Thymus (tissue), 14 donors: ENCODE results near the gene YPEL5. TPM values are rescaled to one million over a fixed set of nuclear protein-coding genes. Genes with fewer than 3 reads are reported as not detected.
"Not testable (repeated sequence)": the region's sequence is repeated elsewhere in the genome, so short reads cannot be mapped to it uniquely, and the experiment has no call there.

ENCODE experiments used
- DNase-seq, 9 donors: peaks; one replicate each; pipeline ENCODE4 v3.0.0-alpha.2; 2013; ENCODE audit warnings: low spot score in 9 of 9, low read depth in 6 of 9, missing footprints in 1 of 9
- H3K27ac ChIP-seq, 2 donors: one replicate each; pipeline ENCODE4 v1.5.1; 2013; ENCODE audit warnings: control low read depth in 1 of 2, low read depth in 1 of 2, low read length in 1 of 2, mild to moderate bottlenecking in 1 of 2, moderate library complexity in 1 of 2
- H3K27me3 ChIP-seq, 2 donors: one replicate each; pipeline ENCODE4 v1.5.1; 2013; ENCODE audit warnings: low read length in 1 of 2; ENCODE audit not compliant: control insufficient read depth in 2 of 2, insufficient read depth in 1 of 2
- H3K36me3 ChIP-seq, 2 donors: one replicate each; pipeline ENCODE4 v1.5.1; 2013; ENCODE audit warnings: low read length in 1 of 2, mild to moderate bottlenecking in 1 of 2, moderate library complexity in 1 of 2; ENCODE audit not compliant: control insufficient read depth in 2 of 2, insufficient read depth in 2 of 2
- H3K4me1 ChIP-seq, 2 donors: one replicate each; pipeline ENCODE4 v1.5.1; 2013; ENCODE audit warnings: low read length in 2 of 2; ENCODE audit not compliant: control insufficient read depth in 2 of 2, insufficient read depth in 2 of 2
- H3K4me3 ChIP-seq, 2 donors: one replicate each; pipeline ENCODE4 v1.5.1; 2013; ENCODE audit warnings: low read length in 2 of 2, control low read depth in 1 of 2, mild to moderate bottlenecking in 1 of 2
- H3K9me3 ChIP-seq, 2 donors: one replicate each; pipeline ENCODE4 v1.5.1; 2013; ENCODE audit warnings: low read length in 1 of 2, mild to moderate bottlenecking in 1 of 2; ENCODE audit not compliant: control insufficient read depth in 2 of 2, insufficient read depth in 1 of 2
- WGBS: extraction: QIAGEN DNeasy Blood & Tissue Kit; methylation state at CpG from one replicate; pipeline ENCODE4 v1.1.7; 2013; 5-methylcytosine and 5-hydroxymethylcytosine counted together
- long read RNA-seq, 10 donors: transcript quantifications; one replicate each; lab custom pipeline, GENCODE V29; 2026
- polyA plus RNA-seq: library from polyadenylated mRNA; stranded (reverse); fragments of 200-250 nt; gene quantifications from one replicate; pipeline ENCODE4 v1.2.3, GENCODE V29; 2013
- total RNA-seq: library from RNA; stranded (reverse); fragments of 120-200 nt; gene quantifications from one replicate; pipeline ENCODE4 v1.2.4, GENCODE V29; 2013
- donor health status: healthy.

Gene YPEL5
- total RNA-seq: 77.3 TPM
- polyA plus RNA-seq: 133 TPM
- long read RNA-seq, donor 1, transcript YPEL5-201 (3 exons, 2,182 nt): major isoform, 7 of 7 reads
- long read RNA-seq, donor 1, partial matches to known transcripts: 0 of 7 reads
- long read RNA-seq, donor 1, other reads (novel, unspliced or antisense): 0 of 7 reads
- long read RNA-seq, donor 2, transcript YPEL5-210 (2 exons, 935 nt): minor isoform, 6 of 141 reads
- long read RNA-seq, donor 2, transcript YPEL5-202 (4 exons, 2,499 nt): minor isoform, 10 of 141 reads
- long read RNA-seq, donor 2, transcript YPEL5-201 (3 exons, 2,182 nt): major isoform, 70 of 141 reads
- long read RNA-seq, donor 2, partial matches to known transcripts: 54 of 141 reads
- long read RNA-seq, donor 2, other reads (novel, unspliced or antisense): 0 of 141 reads
- long read RNA-seq, donor 3, transcript YPEL5-202 (4 exons, 2,499 nt): minor isoform, 8 of 57 reads
- long read RNA-seq, donor 3, transcript YPEL5-201 (3 exons, 2,182 nt): major isoform, 45 of 57 reads
- long read RNA-seq, donor 3, partial matches to known transcripts: 0 of 57 reads
- long read RNA-seq, donor 3, other reads (novel, unspliced or antisense): 0 of 57 reads
- long read RNA-seq, donor 4, transcript YPEL5-201 (3 exons, 2,182 nt): major isoform, 13 of 15 reads
- long read RNA-seq, donor 4, partial matches to known transcripts: 0 of 15 reads
- long read RNA-seq, donor 4, other reads (novel, unspliced or antisense): 0 of 15 reads
- long read RNA-seq, donor 5, transcript YPEL5-202 (4 exons, 2,499 nt): minor isoform, 7 of 81 reads
- long read RNA-seq, donor 5, transcript YPEL5-201 (3 exons, 2,182 nt): major isoform, 69 of 81 reads
- long read RNA-seq, donor 5, partial matches to known transcripts: 0 of 81 reads
- long read RNA-seq, donor 5, other reads (novel, unspliced or antisense): 0 of 81 reads
- long read RNA-seq, donor 6, transcript YPEL5-201 (3 exons, 2,182 nt): major isoform, 40 of 45 reads
- long read RNA-seq, donor 6, partial matches to known transcripts: 0 of 45 reads
- long read RNA-seq, donor 6, other reads (novel, unspliced or antisense): 0 of 45 reads
- long read RNA-seq, donor 7, transcript YPEL5-201 (3 exons, 2,182 nt): major isoform, 48 of 147 reads
- long read RNA-seq, donor 7, partial matches to known transcripts: 90 of 147 reads
- long read RNA-seq, donor 7, other reads (novel, unspliced or antisense): 0 of 147 reads
- long read RNA-seq, donor 8, transcript YPEL5-201 (3 exons, 2,182 nt): major isoform, 17 of 20 reads
- long read RNA-seq, donor 8, partial matches to known transcripts: 0 of 20 reads
- long read RNA-seq, donor 8, other reads (novel, unspliced or antisense): 0 of 20 reads
- long read RNA-seq, donor 9, transcript YPEL5-201 (3 exons, 2,182 nt): major isoform, 34 of 44 reads
- long read RNA-seq, donor 9, transcript YPEL5-202 (4 exons, 2,499 nt): minor isoform, 5 of 44 reads
- long read RNA-seq, donor 9, partial matches to known transcripts: 0 of 44 reads
- long read RNA-seq, donor 9, other reads (novel, unspliced or antisense): 0 of 44 reads
- long read RNA-seq, donor 10, transcript YPEL5-201 (3 exons, 2,182 nt): major isoform, 29 of 35 reads
- long read RNA-seq, donor 10, partial matches to known transcripts: 0 of 35 reads
- long read RNA-seq, donor 10, other reads (novel, unspliced or antisense): 0 of 35 reads

- WGBS: under 1% methylated on average over 63 of the region's 63 CpGs
- Histone ChIP-seq H3K36me3 (peaks cover 2 to 12% of the 10 kb centered on the region in 2 donors), H3K9me3 (no peaks in the 10 kb centered on the region), H3K4me3 (peak within 1 kb of the TSS; percentile 86 to 98), H3K27ac (peak within 1 kb of the TSS; percentile 99 to 100), H3K4me1 (peaks cover 8 to 22% of the 10 kb centered on the region in 2 donors), H3K27me3 (no peaks in the 10 kb centered on the region)
- peak; percentile 95 to 99 (median 98) for DNase-seq
Measured at GRCh38 chr2:30146337-30147195, at the start of gene YPEL5. TSS of gene YPEL5 (plus strand) at chr2:30147007. CDS start at chr2:30156652, 9,645 bp downstream.

- Histone ChIP-seq H3K4me3 (no peak overlapping the region), H3K27me3 (peaks cover 0 to 13% of the 10 kb centered on the region in 2 donors), H3K27ac (no peak overlapping the region), H3K36me3 (no peaks in the 10 kb centered on the region), H3K4me1 (no peaks in the 10 kb centered on the region), H3K9me3 (no peaks in the 10 kb centered on the region)
- DNase-seq: no peak
- whole genome bisulfite sequencing: 92% methylated on average over 10 of the region's 10 CpGs
Measured at GRCh38 chr2:30098266-30099005, 48.4 kb upstream of the YPEL5 start.

GRCh38 chr2:30099366-30099765 lies 47.4 kb upstream of the YPEL5 start:
- H3K27me3 ChIP-seq: peaks cover 0 to 13% of the 10 kb centered on the region in 2 donors
- H3K36me3 ChIP-seq, H3K4me1 ChIP-seq, H3K4me3 ChIP-seq, H3K27ac ChIP-seq, DNase-seq, H3K9me3 ChIP-seq: not testable (repeated sequence)
- 92% methylated on average over 1 of the region's 1 CpG for WGBS

DNA sequence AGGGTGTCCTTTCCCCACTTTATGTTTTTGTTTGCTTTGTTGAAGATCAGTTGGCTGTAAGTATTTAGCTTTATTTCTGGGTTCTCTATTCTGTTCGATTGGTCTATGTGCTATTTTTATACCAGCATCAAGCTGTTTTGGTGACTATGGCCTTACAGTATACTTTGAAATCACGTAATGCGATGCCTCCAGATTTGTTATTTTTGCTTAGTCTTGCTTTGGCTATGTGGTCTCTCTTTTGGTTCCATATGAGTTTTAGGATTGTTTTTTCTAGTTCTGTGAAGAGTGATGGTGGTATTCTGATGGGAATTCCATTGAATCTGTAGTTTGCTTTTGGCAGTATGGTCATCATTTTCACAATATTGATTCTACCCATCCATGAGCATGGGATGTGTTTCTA lies 46.1 kb upstream of the YPEL5 start:
- not testable (repeated sequence) for H3K27ac ChIP-seq, DNase-seq, H3K36me3 ChIP-seq, H3K4me3 ChIP-seq, H3K4me1 ChIP-seq, H3K9me3 ChIP-seq
- H3K27me3 ChIP-seq: peaks cover 0 to 13% of the 10 kb centered on the region in 2 donors
- 96% methylated on average over 3 of the region's 3 CpGs for WGBS

- Histone ChIP-seq H3K9me3 (no peaks in the 10 kb centered on the region), H3K4me1 (no peaks in the 10 kb centered on the region), H3K27ac (no peak overlapping the region), H3K4me3 (no peak overlapping the region), H3K36me3 (no peaks in the 10 kb centered on the region), H3K27me3 (peaks cover 0 to 3% of the 10 kb centered on the region in 2 donors)
- DNase-seq: no peak
- 95% methylated on average over 2 of the region's 2 CpGs for WGBS
Measured at GRCh38 chr2:30104307-30104706, 42.5 kb upstream of the YPEL5 start.

- no peak overlapping the region for H3K27ac ChIP-seq
- no peak for DNase-seq
- WGBS: 93% methylated on average over 2 of the region's 2 CpGs
- peaks cover 0 to 3% of the 10 kb centered on the region in 2 donors for H3K27me3 ChIP-seq
- no peaks in the 10 kb centered on the region for H3K36me3 ChIP-seq
- no peak overlapping the region for H3K4me3 ChIP-seq
- H3K4me1 ChIP-seq: no peaks in the 10 kb centered on the region
- no peaks in the 10 kb centered on the region for H3K9me3 ChIP-seq
Measured at GRCh38 chr2:30105556-30105955, 41.3 kb upstream of the YPEL5 start.

- Histone ChIP-seq H3K9me3 (no peaks in the 10 kb centered on the region), H3K36me3 (no peaks in the 10 kb centered on the region), H3K4me1 (no peaks in the 10 kb centered on the region), H3K4me3 (no peak overlapping the region), H3K27me3 (peaks cover 0 to 3% of the 10 kb centered on the region in 2 donors), H3K27ac (no peak overlapping the region)
- 94% methylated on average over 9 of the region's 9 CpGs for WGBS
- DNase-seq: no peak
Measured at GRCh38 chr2:30106543-30106942, 40.3 kb upstream of the YPEL5 start.
